ENCODE data around the gene PHTF2. TPM values are rescaled to one million over a fixed set of nuclear protein-coding genes. Genes with fewer than 3 reads are reported as not detected.

PHTF2 gene
- total and polyA plus RNA-seq, 2 donors (not counting 3 experiments of a cell fraction or from before 2014, with no cell fraction given): 13.3 to 21.4 TPM

- intact Hi-C loops (cut with micrococcal nuclease): no loop called here
- dilution Hi-C loops (cut with MboI; ENCODE audit: extremely low pct_ligation_motif_present, low sequenced_read_pairs): no loop called here
- no peak for TF ChIP-seq CTCF (IDR thresholded peaks at IDR 0.05; ENCODE audit: extremely low read depth in 1 of 2, insufficient read depth in 1 of 2, low read depth in 1 of 2, low read length in 2 of 2)
- TF ChIP-seq MYC (IDR thresholded peaks at IDR 0.05; ENCODE audit: low read depth, low read length): no peak
- no peak for TF ChIP-seq JUN (IDR thresholded peaks at IDR 0.05; ENCODE audit: borderline replicate concordance, insufficient read depth, insufficient read length, low read depth)
- TF ChIP-seq POLR2A (IDR thresholded peaks at IDR 0.05; ENCODE audit: low read depth, low read length): no peak
- H3K27ac ChIP-seq (ENCODE audit: insufficient read depth, low read depth, low read length): no peak overlapping the region
- H3K79me2 ChIP-seq (ENCODE audit: control insufficient read depth, insufficient read depth, low read length): no peaks in the 10 kb centered on the region
- CTCF ChIA-PET: interaction anchor here (0.7 to 1.2 kb wide), 2 partner anchors 12 to 35 kb away, joined by 3 to 4 read pairs; no protein-coding TSS in a partner anchor
- DNase-seq (ENCODE audit: low read depth, low spot score): no peak
- no peaks in the 10 kb centered on the region for H3K36me3 ChIP-seq (ENCODE audit: control insufficient read depth in 2 of 2, extremely low read depth in 1 of 2, insufficient read depth in 2 of 2, low read length in 2 of 2)
- no peak overlapping the region for H3K4me2 ChIP-seq (ENCODE audit: insufficient read depth, low read length)
- H3K9ac ChIP-seq (replicated peaks; ENCODE audit: extremely low read depth, insufficient read depth, low read length): no peak overlapping the region
- no peaks in the 10 kb centered on the region for H4K20me1 ChIP-seq (replicated peaks; ENCODE audit: control insufficient read depth, extremely low read depth, insufficient read depth, low read length)
- no peaks in the 10 kb centered on the region for H3K9me3 ChIP-seq (replicated peaks; ENCODE audit: control insufficient read depth, insufficient read depth, low read length)
- no peak overlapping the region for H3K4me3 ChIP-seq (replicated peaks in 1 of 3; ENCODE audit: insufficient read depth in 1 of 3, low read depth in 1 of 3, low read length in 3 of 3)
- H3K4me1 ChIP-seq (ENCODE audit: control insufficient read depth, extremely low read depth, insufficient read depth, low read length): peaks cover 20% of the 10 kb centered on the region
- no TSS peak for BruUV-seq (replicated peaks)
- no peak overlapping the region for H2AFZ ChIP-seq (ENCODE audit: low read depth, low read length)
- POLR2A ChIA-PET: no interaction called here
- H3K27me3 ChIP-seq (ENCODE audit: control insufficient read depth in 2 of 2, insufficient read depth in 2 of 2, low read length in 2 of 2): no peaks in the 10 kb centered on the region
- no peaks in the 10 kb centered on the region for H3K9me1 ChIP-seq (replicated peaks; ENCODE audit: control insufficient read depth, extremely low read depth, insufficient read depth, low read length)
- no peak for FAIRE-seq
These were observed 33.4 kb downstream of the PHTF2 start for GRCh38 chr7:77831953-77832352.

GRCh38 chr7:77833136-77833535 lies 34.6 kb downstream of the PHTF2 start:
- Histone ChIP-seq H3K27ac (ENCODE audit: insufficient read depth, low read depth, low read length) (no peak overlapping the region), H3K4me1 (ENCODE audit: control insufficient read depth, extremely low read depth, insufficient read depth, low read length) (peaks cover 20% of the 10 kb centered on the region), H3K4me3 (replicated peaks in 1 of 3; ENCODE audit: insufficient read depth in 1 of 3, low read depth in 1 of 3, low read length in 3 of 3) (no peak overlapping the region), H3K79me2 (ENCODE audit: control insufficient read depth, insufficient read depth, low read length) (no peaks in the 10 kb centered on the region), H3K27me3 (ENCODE audit: control insufficient read depth in 2 of 2, insufficient read depth in 2 of 2, low read length in 2 of 2) (no peaks in the 10 kb centered on the region), H3K36me3 (ENCODE audit: control insufficient read depth in 2 of 2, extremely low read depth in 1 of 2, insufficient read depth in 2 of 2, low read length in 2 of 2) (no peaks in the 10 kb centered on the region), H3K4me2 (ENCODE audit: insufficient read depth, low read length) (no peak overlapping the region), H3K9me1 (replicated peaks; ENCODE audit: control insufficient read depth, extremely low read depth, insufficient read depth, low read length) (no peaks in the 10 kb centered on the region), H4K20me1 (replicated peaks; ENCODE audit: control insufficient read depth, extremely low read depth, insufficient read depth, low read length) (no peaks in the 10 kb centered on the region), H3K9me3 (replicated peaks; ENCODE audit: control insufficient read depth, insufficient read depth, low read length) (no peaks in the 10 kb centered on the region), H3K9ac (replicated peaks; ENCODE audit: extremely low read depth, insufficient read depth, low read length) (no peak overlapping the region), H2AFZ (ENCODE audit: low read depth, low read length) (no peak overlapping the region)
- no TSS peak for BruUV-seq (replicated peaks)
- no peak for DNase-seq (ENCODE audit: low read depth, low spot score)
- FAIRE-seq: no peak
- intact Hi-C loops (cut with micrococcal nuclease) (no loop called here), dilution Hi-C loops (cut with MboI; ENCODE audit: extremely low pct_ligation_motif_present, low sequenced_read_pairs) (no loop called here)
- CTCF ChIA-PET: interaction anchor here (0.6 to 1.2 kb wide), 2 partner anchors 101 to 200 kb away, joined by 3 read pairs; no protein-coding TSS in a partner anchor
- TF ChIP-seq MYC (IDR thresholded peaks at IDR 0.05; ENCODE audit: low read depth, low read length): no peak
- no peak for TF ChIP-seq FOS (IDR thresholded peaks at IDR 0.05; ENCODE audit: borderline replicate concordance, insufficient read depth, low read length)
- no peak for TF ChIP-seq POLR2A (IDR thresholded peaks at IDR 0.05; ENCODE audit: low read depth, low read length)
- no peak for TF ChIP-seq JUN (IDR thresholded peaks at IDR 0.05; ENCODE audit: borderline replicate concordance, insufficient read depth, insufficient read length, low read depth)
- TF ChIP-seq MAX (IDR thresholded peaks at IDR 0.05; ENCODE audit: insufficient read depth, insufficient read length): no peak
- TF ChIP-seq CTCF (IDR thresholded peaks at IDR 0.05; ENCODE audit: extremely low read depth in 1 of 2, insufficient read depth in 1 of 2, low read depth in 1 of 2, low read length in 2 of 2): no peak
- no peak for TF ChIP-seq EZH2 (IDR thresholded peaks at IDR 0.05; ENCODE audit: borderline replicate concordance, low read depth, low read length, severe bottlenecking)
- TF ChIP-seq POLR2AphosphoS5 (IDR thresholded peaks at IDR 0.05; ENCODE audit: insufficient read depth, low read depth, low read length): no peak
- TF ChIP-seq GATA2 (IDR thresholded peaks at IDR 0.05; ENCODE audit: insufficient read depth, insufficient read length, low read depth, low read length): no peak
- POLR2A ChIA-PET: no interaction called here
